HG02885 (cell line): ENCODE results near the gene FYN.

Source experiments
- ATAC-seq: cut with Tn5 transposase; IDR thresholded peaks from one replicate; pipeline ENCODE4 v1.9.1; 2021; ENCODE audit warnings: mild to moderate bottlenecking; ENCODE audit not compliant: unreplicated experiment, poor library complexity

The FYN gene

DNA sequence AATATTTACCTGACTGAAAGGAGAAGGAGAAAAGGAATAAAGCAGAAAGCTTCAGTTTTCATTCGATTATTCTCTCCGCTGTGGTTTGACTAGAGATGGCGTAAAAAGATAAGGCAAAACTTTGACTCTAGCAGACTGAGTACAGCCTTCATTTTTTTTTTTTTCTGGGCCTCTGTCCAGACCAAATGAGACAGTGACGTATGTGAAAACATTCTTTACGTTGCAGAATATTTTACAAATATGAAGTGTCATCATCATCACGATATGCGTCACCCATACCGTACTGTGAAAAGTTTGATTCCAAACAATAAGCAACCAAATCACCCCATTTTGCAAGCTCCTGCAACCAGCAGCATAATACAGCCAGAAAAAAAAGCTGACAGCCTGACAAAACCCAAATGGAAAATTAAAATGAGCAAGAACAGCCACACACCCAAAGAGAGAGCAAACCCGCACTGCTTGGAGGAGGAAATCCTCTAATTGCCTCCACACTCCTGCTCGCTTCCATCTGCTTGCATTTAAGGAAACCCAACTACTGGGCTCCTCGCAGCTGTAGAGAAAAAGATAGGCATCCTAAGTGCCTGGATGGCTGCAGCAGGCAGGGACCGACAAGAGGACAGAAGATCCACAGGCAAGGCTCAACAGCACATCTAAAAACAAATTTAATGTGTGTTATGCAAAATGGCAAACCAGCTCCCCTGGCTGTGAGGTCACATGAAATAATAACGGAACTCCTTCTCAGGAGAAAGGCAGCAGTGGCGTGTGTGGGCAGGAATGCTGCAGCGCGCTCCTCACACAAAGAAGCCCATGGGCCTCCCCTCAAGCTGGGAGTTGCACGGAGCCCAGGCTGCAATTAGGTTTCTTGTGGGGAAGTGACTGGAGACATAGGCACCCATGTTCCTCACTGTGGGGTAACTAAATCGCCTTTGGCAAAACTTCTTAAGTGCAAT lies 113.1 kb downstream of the FYN start:
- no peak for ATAC-seq

GRCh38 chr6:111759331-111759835 lies 113.9 kb downstream of the FYN start:
- no peak for ATAC-seq

- no peak for ATAC-seq
Observed at GRCh38 chr6:111758608-111759329, 114.5 kb downstream of the FYN start.

- no peak for ATAC-seq
Observed at GRCh38 chr6:111757342-111757741, 115.9 kb downstream of the FYN start.

- ATAC-seq, result no peak
Observed at GRCh38 chr6:111754423-111754822, 118.8 kb downstream of the FYN start.

GRCh38 chr6:111753573-111753972 lies 119.7 kb downstream of the FYN start:
- no peak for ATAC-seq

GRCh38 chr6:111752476-111752875 lies 120.8 kb downstream of the FYN start:
- no peak for ATAC-seq

DNA sequence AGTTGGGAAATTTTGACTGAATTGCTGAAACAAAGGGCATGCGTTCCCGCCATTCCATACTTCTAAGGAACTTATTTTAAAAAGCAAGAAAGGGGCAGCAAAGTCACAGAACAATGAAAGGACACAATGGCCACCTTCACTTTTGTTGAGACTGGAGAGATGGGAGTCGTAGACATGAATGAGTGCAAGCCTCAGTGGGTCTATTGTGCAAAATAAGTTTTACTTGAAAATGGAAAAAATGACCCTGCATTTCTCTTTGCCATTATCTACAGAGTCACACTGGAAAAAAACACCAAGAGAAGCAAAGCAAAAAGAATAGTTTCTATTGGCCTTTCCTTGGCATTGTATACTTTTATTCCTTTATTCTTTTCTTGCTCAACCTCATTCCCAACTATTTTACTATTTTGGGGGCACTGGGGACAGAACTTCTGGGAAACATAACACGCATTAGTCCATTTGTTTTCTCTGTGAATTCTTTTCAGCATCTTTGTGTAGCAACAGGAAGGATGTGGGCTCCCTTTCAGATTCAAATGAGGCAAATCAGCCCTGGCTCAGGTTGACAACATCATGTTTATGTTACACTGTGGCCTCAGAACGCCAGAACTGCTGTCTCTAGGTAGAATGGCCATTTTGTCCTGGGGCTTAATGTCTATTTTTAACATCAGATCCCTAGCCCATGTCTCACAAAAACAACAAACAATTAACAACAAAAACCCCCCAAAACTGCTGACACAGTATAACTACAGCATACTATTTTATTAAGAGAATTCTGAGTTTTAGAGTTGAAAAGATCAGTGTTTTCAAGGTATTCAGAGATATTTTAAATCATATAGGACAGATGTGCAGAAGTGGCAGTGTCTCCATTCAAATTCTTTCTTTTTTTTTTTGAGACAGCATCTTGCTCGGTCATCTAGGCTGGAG lies 122.2 kb downstream of the FYN start:
- ATAC-seq, result peak; percentile 92

GRCh38 chr6:111750153-111750552 lies 123.1 kb downstream of the FYN start:
- ATAC-seq, result no peak

GRCh38 chr6:111748231-111748647 lies 125.0 kb downstream of the FYN start:
- ATAC-seq, result peak; percentile 58

- ATAC-seq, result no peak
Observed at GRCh38 chr6:111747829-111748228, 125.4 kb downstream of the FYN start.

DNA sequence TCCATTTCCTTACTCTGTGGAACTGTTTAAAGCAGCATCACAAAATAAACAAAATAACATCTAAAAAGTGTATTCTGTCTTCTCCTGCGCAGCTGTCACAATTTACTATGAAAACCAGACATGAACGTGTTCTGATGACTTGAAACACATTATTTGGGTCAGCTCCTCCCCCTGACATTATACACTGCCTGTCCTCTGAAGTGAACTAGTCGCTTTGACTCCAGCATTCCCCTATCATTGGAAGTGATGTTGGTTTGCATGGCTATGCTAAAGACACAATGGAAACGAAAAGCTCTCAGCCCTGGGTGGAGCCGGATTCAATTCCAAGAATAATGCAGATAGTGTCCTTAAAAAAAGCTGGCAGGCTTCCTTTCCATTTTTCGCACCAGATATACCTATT lies 125.9 kb downstream of the FYN start:
- no peak for ATAC-seq

- no peak for ATAC-seq
Observed at GRCh38 chr6:111746983-111747382, 126.3 kb downstream of the FYN start.

DNA sequence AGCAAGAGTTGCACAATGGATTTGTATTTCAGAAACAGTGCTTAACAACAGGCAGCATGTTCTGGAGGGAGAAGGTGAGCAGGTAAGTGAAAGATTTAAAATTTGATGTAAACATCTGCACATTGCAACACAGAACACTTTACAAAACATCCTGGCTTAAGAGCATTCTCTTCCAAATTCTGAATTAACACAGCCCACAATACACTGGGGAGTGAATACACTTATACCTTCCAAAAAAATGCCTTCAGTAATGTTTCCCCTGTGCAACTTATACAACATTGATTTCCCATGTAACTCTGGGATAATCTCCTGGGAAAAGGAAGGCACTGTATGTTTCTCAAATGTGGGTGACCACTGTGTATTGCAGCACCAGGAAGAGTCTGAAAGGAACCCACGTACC lies 127.6 kb downstream of the FYN start:
- no peak for ATAC-seq

GRCh38 chr6:111745186-111745585 lies 128.1 kb downstream of the FYN start:
- ATAC-seq, result no peak

- no peak for ATAC-seq
Observed at GRCh38 chr6:111743862-111744692, 129.2 kb downstream of the FYN start.

GRCh38 chr6:111743360-111743759 lies 129.9 kb downstream of the FYN start:
- ATAC-seq, result no peak

- ATAC-seq, result peak; percentile 66
Observed at GRCh38 chr6:111741177-111741952, 131.9 kb downstream of the FYN start.

DNA sequence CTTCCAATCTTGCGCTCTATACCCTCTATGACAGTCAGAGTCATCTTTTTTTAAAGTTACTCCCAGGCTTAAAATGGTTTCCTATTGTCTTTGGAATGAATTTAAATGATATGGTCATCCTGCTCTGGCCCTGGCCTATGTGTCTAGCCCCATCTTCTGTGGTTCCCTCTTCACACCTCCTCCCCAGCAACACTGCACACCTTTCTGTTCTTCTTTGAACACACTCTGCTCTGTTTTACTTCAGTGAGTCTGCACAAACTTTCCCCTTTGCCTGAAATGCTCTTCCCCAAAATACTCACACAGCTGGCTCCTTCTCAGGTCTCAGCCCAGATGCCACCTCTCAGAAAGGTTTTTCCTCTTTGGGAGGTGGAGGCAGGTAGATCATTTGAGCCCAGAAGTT lies 132.7 kb downstream of the FYN start:
- no peak for ATAC-seq
